ENCODE measurements around the gene SAP130. TPM values are rescaled to one million over a fixed set of nuclear protein-coding genes. Genes with fewer than 3 reads are reported as not detected.

SAP130 gene
- total RNA-seq (10 to 100 TPM in 6 of 9 donors, 1 to 10 TPM in 3; 7.9 to 22.7 (median 16.3) TPM), polyA plus RNA-seq (10 to 100 TPM in 2 of 3 donors, 1 to 10 TPM in 1; 7.0 to 20.6 (median 11.1) TPM)
- long read RNA-seq, donor 1, full-length matches to known transcripts: 1 of 1 reads
- long read RNA-seq, donor 1, partial matches to known transcripts: 0 of 1 reads
- long read RNA-seq, donor 1, other reads (novel, unspliced or antisense): 0 of 1 reads
- long read RNA-seq, donor 2: 0 reads
- long read RNA-seq, donor 3: 0 reads
- long read RNA-seq, donor 4, partial matches to known transcripts: 0 of 1 reads
- long read RNA-seq, donor 4, other reads (novel, unspliced or antisense): 1 of 1 reads
- long read RNA-seq, donor 5, full-length matches to known transcripts: 1 of 5 reads
- long read RNA-seq, donor 5, partial matches to known transcripts: 2 of 5 reads
- long read RNA-seq, donor 5, other reads (novel, unspliced or antisense): 2 of 5 reads
- long read RNA-seq, donor 6: 0 reads
- long read RNA-seq, donor 7: 0 reads
- long read RNA-seq, donor 8: 0 reads
- long read RNA-seq, donor 9: 0 reads
- long read RNA-seq, donor 10: 0 reads

DNA sequence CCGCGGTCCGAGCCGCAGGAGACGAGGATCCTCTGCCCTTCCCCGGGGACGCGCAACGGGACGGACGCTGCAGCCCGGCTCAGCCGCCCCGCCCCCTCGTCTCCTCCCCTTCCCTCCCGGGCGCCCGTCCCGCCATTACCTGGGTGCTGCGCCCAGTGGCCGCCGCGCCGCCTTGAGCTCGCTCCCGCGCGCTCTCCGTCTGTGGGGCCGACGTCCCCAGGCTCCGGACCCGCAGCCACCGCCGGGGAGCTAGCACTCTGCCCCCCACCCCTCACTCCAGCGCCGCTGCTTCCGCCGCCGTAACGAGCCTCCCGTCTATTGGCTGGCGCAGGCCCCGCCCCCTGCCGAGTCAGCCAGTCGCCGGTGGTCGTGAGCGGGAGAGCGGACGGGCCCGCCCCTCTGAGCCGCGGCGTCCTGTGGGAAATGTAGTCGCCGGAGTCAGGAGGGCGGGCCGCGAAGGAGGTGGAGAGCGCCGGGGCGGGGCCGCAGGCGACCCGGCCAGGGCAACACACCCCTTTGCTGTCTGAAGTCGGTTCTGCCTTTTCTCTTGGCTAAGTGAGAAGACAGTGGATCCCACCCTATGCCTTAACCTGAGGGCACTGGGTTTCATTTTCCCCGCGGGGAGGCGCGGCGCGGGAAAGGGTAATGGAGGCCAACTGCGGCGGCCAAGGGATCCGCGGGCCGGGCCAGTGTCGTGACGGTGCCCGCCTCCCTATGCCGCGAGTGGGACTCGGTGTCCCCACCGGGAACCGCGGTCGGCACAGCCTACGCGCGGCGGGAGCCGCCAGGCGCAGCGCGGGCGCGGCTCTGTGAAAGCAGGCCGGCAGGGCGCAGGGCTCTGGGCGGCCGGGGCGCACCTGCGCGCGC is at the start of gene SAP130:
TSS of gene SAP130 (minus strand) at position 259 of the 867 bp plus-strand sequence. CDS start 1,767 bp downstream, outside the sequence.
- peak within 1 kb of the TSS; percentile 76 to 97 (median 93) for H3K27ac ChIP-seq
- H3K27me3 ChIP-seq: no peaks in the 10 kb centered on the region
- H3K4me1 ChIP-seq (replicated peaks in 1 of 2): peaks cover 0 to 15% of the 10 kb centered on the region in 2 donors
- H3K4me3 ChIP-seq: peak within 1 kb of the TSS; percentile 53 to 97 (median 84)
- DNase-seq: peak; percentile 98 to 99 (median 99)
- H3K36me3 ChIP-seq (replicated peaks in 1 of 2): no peaks in the 10 kb centered on the region
- TF ChIP-seq, protein P1, sequence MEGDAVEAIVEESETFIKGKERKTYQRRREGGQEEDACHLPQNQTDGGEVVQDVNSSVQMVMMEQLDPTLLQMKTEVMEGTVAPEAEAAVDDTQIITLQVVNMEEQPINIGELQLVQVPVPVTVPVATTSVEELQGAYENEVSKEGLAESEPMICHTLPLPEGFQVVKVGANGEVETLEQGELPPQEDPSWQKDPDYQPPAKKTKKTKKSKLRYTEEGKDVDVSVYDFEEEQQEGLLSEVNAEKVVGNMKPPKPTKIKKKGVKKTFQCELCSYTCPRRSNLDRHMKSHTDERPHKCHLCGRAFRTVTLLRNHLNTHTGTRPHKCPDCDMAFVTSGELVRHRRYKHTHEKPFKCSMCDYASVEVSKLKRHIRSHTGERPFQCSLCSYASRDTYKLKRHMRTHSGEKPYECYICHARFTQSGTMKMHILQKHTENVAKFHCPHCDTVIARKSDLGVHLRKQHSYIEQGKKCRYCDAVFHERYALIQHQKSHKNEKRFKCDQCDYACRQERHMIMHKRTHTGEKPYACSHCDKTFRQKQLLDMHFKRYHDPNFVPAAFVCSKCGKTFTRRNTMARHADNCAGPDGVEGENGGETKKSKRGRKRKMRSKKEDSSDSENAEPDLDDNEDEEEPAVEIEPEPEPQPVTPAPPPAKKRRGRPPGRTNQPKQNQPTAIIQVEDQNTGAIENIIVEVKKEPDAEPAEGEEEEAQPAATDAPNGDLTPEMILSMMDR (IDR thresholded peaks at IDR 0.05): peak in 1 of 6 experiments; percentile 12
- peak; percentile 30 to 65 for TF ChIP-seq POLR2A (IDR thresholded peaks at IDR 0.05)
- 0 to 6% (median 1%) methylated on average over 2 to 106 of the region's 106 CpGs for WGBS, 4 donors
- intact Hi-C loops (cut with DNase I): loop anchor here in 1 of 2 donors (5.0 kb wide), 1 partner anchor 64 kb away; the partner anchor contains the start of gene UGGT1
- no peaks in the 10 kb centered on the region for H3K9me3 ChIP-seq (replicated peaks in 1 of 3)

DNA sequence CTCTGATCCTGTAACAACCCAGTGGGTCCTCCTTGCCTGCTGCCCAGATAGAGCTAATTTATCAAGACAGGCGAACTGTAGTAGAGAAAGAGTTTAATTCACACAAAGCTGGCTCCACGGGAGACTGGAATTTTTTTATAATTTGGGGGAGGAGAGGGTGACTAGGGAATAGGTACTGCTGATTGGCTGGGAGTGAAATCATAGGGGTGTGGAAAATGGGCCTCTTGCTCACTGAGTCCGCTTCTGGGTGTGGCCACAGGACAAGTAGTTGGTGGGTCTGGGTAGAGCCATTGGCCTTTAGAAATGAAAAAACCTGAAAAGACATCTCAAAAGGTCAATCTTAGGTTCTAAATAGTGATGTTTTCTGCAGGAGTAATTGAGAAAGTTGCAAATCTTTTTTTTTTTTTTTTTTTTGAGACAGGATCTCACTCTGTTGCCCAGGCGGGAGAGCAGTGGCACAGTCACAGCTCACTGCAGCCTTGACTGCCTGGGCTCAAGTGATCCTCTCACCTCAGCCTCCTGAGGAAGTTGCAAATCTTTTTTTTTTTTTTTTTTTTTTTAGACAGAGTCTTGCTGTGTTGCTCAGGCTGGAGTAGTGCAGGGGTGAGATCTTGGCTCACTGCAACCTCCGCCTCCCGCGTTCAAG is 48.7 kb upstream of the SAP130 start:
- H3K4me1 ChIP-seq (replicated peaks in 1 of 2): no peaks in the 10 kb centered on the region
- no peaks in the 10 kb centered on the region for H3K36me3 ChIP-seq (replicated peaks in 1 of 2)
- H3K4me3 ChIP-seq: no peak overlapping the region
- WGBS, 4 donors: 86 to 90% (median 87%) methylated on average over 7 of the region's 7 CpGs
- no peak for DNase-seq
- intact Hi-C loops (cut with DNase I): no loop called here
- H3K27ac ChIP-seq: no peak overlapping the region
- no peaks in the 10 kb centered on the region for H3K27me3 ChIP-seq
- TF ChIP-seq, protein P1 (IDR thresholded peaks at IDR 0.05): no peak
- TF ChIP-seq POLR2A (IDR thresholded peaks at IDR 0.05): no peak
- no peaks in the 10 kb centered on the region for H3K9me3 ChIP-seq (replicated peaks in 1 of 3)

DNA sequence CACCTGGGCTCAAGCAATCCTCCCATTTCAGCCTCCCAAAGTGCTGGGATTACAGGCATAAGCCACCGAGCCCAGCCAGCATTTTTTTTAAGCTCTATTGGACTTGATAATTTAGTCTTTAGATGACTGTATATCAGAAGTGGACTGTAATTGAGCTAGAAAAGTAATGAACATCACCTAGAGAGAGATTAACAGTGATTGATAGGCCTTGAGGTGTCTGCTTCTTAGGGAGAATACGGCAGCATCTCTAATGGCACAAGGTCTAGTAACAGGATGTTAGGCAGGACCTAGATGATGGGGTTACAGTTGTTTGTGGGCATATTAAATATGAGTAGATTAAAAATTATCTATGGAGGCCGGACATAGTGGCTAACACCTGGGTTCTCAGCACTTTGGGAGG is 45.4 kb upstream of the SAP130 start:
- Histone ChIP-seq H3K36me3 (replicated peaks in 1 of 2) (no peaks in the 10 kb centered on the region), H3K9me3 (replicated peaks in 1 of 3) (no peaks in the 10 kb centered on the region), H3K4me1 (replicated peaks in 1 of 2) (no peaks in the 10 kb centered on the region), H3K4me3 (no peak overlapping the region), H3K27ac (no peak overlapping the region), H3K27me3 (no peaks in the 10 kb centered on the region)
- DNase-seq: no peak
- TF ChIP-seq, protein P1 (IDR thresholded peaks at IDR 0.05): no peak
- TF ChIP-seq POLR2A (IDR thresholded peaks at IDR 0.05): no peak
- 71 to 88% (median 76%) methylated on average over 3 of the region's 3 CpGs for WGBS, 4 donors
- intact Hi-C loops (cut with DNase I): no loop called here

Data from adrenal gland (tissue), 19 donors.